Subcutaneous adipose tissue (tissue), 4 donors: ENCODE data around the gene STH. TPM values are rescaled to one million over a fixed set of nuclear protein-coding genes. Genes with fewer than 3 reads are reported as not detected.

Experiments
- total RNA-seq, 4 donors: library from RNA; depleted of rRNA; stranded (reverse); fragments of >200 nt; gene quantifications; one replicate each; pipeline ENCODE4 v1.1.0, GENCODE V29; 2016
- TF ChIP-seq, protein P1 (sequence below): fragments of 450-650 bp; IDR thresholded peaks from one replicate; pipeline ENCODE4 v1.5.1; 2016; ENCODE audit warnings: low read depth, mild to moderate bottlenecking, control low read depth, antibody characterized with exemption, moderate library complexity

Gene STH
- total RNA-seq, 4 donors from 2014 or later, result not detected

- TF ChIP-seq, protein P1, sequence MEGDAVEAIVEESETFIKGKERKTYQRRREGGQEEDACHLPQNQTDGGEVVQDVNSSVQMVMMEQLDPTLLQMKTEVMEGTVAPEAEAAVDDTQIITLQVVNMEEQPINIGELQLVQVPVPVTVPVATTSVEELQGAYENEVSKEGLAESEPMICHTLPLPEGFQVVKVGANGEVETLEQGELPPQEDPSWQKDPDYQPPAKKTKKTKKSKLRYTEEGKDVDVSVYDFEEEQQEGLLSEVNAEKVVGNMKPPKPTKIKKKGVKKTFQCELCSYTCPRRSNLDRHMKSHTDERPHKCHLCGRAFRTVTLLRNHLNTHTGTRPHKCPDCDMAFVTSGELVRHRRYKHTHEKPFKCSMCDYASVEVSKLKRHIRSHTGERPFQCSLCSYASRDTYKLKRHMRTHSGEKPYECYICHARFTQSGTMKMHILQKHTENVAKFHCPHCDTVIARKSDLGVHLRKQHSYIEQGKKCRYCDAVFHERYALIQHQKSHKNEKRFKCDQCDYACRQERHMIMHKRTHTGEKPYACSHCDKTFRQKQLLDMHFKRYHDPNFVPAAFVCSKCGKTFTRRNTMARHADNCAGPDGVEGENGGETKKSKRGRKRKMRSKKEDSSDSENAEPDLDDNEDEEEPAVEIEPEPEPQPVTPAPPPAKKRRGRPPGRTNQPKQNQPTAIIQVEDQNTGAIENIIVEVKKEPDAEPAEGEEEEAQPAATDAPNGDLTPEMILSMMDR, result no peak
Measured at GRCh38 chr17:46000757-46001156, 1.7 kb downstream of the STH start.

DNA sequence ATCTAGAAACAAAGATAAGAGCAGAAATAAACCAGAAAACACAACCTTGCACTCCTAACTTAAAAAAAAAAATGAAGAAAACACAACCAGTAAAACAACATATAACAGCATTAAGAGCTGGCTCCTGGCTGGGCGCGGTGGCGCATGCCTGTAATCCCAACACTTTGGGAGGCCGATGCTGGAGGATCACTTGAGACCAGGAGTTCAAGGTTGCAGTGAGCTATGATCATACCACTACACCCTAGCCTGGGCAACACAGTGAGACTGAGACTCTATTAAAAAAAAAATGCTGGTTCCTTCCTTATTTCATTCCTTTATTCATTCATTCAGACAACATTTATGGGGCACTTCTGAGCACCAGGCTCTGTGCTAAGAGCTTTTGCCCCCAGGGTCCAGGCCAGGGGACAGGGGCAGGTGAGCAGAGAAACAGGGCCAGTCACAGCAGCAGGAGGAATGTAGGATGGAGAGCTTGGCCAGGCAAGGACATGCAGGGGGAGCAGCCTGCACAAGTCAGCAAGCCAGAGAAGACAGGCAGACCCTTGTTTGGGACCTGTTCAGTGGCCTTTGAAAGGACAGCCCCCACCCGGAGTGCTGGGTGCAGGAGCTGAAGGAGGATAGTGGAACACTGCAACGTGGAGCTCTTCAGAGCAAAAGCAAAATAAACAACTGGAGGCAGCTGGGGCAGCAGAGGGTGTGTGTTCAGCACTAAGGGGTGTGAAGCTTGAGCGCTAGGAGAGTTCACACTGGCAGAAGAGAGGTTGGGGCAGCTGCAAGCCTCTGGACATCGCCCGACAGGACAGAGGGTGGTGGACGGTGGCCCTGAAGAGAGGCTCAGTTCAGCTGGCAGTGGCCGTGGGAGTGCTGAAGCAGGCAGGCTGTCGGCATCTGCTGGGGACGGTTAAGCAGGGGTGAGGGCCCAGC, 2.6 kb downstream of the STH start:
- TF ChIP-seq, protein P1, result no peak

DNA sequence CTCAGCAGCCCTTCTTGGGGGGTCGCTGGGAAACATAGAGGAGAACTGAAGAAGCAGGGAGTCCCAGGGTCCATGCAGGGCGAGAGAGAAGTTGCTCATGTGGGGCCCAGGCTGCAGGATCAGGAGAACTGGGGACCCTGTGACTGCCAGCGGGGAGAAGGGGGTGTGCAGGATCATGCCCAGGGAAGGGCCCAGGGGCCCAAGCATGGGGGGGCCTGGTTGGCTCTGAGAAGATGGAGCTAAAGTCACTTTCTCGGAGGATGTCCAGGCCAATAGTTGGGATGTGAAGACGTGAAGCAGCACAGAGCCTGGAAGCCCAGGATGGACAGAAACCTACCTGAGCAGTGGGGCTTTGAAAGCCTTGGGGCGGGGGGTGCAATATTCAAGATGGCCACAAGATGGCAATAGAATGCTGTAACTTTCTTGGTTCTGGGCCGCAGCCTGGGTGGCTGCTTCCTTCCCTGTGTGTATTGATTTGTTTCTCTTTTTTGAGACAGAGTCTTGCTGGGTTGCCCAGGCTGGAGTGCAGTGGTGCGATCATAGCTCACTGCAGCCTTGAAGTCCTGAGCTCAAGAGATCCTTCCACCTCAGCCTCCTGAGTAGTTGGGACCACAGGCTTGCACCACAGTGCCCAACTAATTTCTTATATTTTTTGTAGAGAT, 3.4 kb downstream of the STH start:
- TF ChIP-seq, protein P1, result no peak

DNA sequence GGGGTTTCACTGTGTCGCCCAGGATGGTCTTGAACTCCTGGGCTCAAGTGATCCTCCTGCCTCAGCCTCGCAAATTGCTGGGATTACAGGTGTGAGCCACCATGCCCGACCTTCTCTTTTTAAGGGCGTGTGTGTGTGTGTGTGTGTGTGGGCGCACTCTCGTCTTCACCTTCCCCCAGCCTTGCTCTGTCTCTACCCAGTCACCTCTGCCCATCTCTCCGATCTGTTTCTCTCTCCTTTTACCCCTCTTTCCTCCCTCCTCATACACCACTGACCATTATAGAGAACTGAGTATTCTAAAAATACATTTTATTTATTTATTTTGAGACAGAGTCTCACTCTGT, 3.9 kb downstream of the STH start:
- TF ChIP-seq, protein P1, result no peak

- TF ChIP-seq, protein P1, result no peak
Measured at GRCh38 chr17:46003907-46004748, 5.1 kb downstream of the STH start.

DNA sequence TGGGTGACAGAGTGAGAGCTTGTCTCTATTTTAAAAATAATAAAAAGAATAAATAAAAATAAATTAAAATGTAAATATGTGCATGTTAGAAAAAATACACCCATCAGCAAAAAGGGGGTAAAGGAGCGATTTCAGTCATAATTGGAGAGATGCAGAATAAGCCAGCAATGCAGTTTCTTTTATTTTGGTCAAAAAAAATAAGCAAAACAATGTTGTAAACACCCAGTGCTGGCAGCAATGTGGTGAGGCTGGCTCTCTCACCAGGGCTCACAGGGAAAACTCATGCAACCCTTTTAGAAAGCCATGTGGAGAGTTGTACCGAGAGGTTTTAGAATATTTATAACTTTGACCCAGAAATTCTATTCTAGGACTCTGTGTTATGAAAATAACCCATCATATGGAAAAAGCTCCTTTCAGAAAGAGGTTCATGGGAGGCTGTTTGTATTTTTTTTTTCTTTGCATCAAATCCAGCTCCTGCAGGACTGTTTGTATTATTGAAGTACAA, 8.5 kb downstream of the STH start:
- TF ChIP-seq, protein P1, result no peak
